B cell (primary cell): ENCODE results near the gene MICAL3. TPM values are rescaled to one million over a fixed set of nuclear protein-coding genes. Genes with fewer than 3 reads are reported as not detected.

Experiments used
- ATAC-seq: fragments of 200-7000 bp; cut with Tn5 transposase; one replicate; pipeline ENCODE4 v1.10.0; 2021; ENCODE audit warnings: low read depth, mild to moderate bottlenecking, moderate number of reproducible peaks, moderate library complexity
- CTCF ChIA-PET: fragments of 350-600 bp; sonication (Branson Sonifier 250); formaldehyde crosslinking; loops from one replicate; lab custom pipeline; 2021; ENCODE audit warnings: antibody characterized with exemption, inconsistent platforms; lab: Charles Lee
- POLR2A ChIA-PET: fragments of 350-600 bp; sonication (Branson Sonifier 250); formaldehyde crosslinking; loops from one replicate; lab custom pipeline; 2021; ENCODE audit warnings: antibody characterized with exemption; lab: Charles Lee
- DNase-seq: peaks from one replicate; pipeline ENCODE4 v3.0.0; 2013
- H2AFZ ChIP-seq: 2 replicates; pipeline ENCODE4 v1.6.1; 2012; ENCODE audit warnings: mild to moderate bottlenecking, low read depth, low read length; ENCODE audit not compliant: insufficient read depth, poor library complexity, severe bottlenecking
- H3K27ac ChIP-seq, 2 donors: 1 replicate in 1 of 2; 2 replicates in 1 of 2; pipeline ENCODE4 v1.5.1; 2012 to 2013; ENCODE audit warnings: low read length in 2 of 2, mild to moderate bottlenecking in 2 of 2, moderate library complexity in 1 of 2
- H3K27me3 ChIP-seq, 4 experiments: fragments of 200-600 bp in 1 of 4; sonication (generic) in 1 of 4; replicated peaks in 1 of 4; 1 replicate in 2 of 4; 2 replicates in 2 of 4; pipeline versions ENCODE4 v1.6.1 to v1.7.0; 2013 to 2016; ENCODE audit warnings: low read length in 3 of 4, mild to moderate bottlenecking in 2 of 4, mixed read lengths in 1 of 4, moderate library complexity in 1 of 4; ENCODE audit not compliant: insufficient read depth in 4 of 4, control insufficient read depth in 3 of 4; ENCODE audit errors: control extremely low read depth in 1 of 4
- H3K36me3 ChIP-seq, 2 experiments: replicated peaks in 1 of 2; 1 replicate in 1 of 2; 2 replicates in 1 of 2; pipeline versions ENCODE4 v1.6.1 to v1.7.1; 2013; ENCODE audit warnings: low read length in 1 of 2; ENCODE audit not compliant: insufficient read depth in 2 of 2, control insufficient read depth in 1 of 2; ENCODE audit errors: control extremely low read depth in 1 of 2, extremely low read depth in 1 of 2
- H3K4me1 ChIP-seq, 2 donors: fragments of 200-600 bp in 1 of 2; sonication (generic) in 1 of 2; 1 replicate in 1 of 2; 2 replicates in 1 of 2; pipeline versions ENCODE4 v1.5.1 to v1.6.1; 2013 to 2017; ENCODE audit warnings: low read length in 2 of 2; ENCODE audit not compliant: control insufficient read depth in 2 of 2, insufficient read depth in 2 of 2
- H3K4me2 ChIP-seq: replicated peaks from 2 replicates; pipeline ENCODE3; 2012; ENCODE audit warnings: mild to moderate bottlenecking, low read depth, low read length; ENCODE audit not compliant: poor library complexity, severe bottlenecking
- H3K4me3 ChIP-seq, 5 experiments: fragments of 200-600 bp in 1 of 5; sonication (generic) in 1 of 5; 1 replicate in 3 of 5; 2 replicates in 2 of 5; pipeline versions ENCODE4 v1.5.1 to v1.7.0; 2011 to 2016; ENCODE audit warnings: low read length in 4 of 5, mild to moderate bottlenecking in 4 of 5, low read depth in 2 of 5, control low read depth in 1 of 5, moderate library complexity in 1 of 5; ENCODE audit not compliant: insufficient read depth in 1 of 5; ENCODE audit errors: control extremely low read depth in 1 of 5, extremely low read depth in 1 of 5
- H3K79me2 ChIP-seq: fragments of 200-600 bp; sonication (generic); one replicate; pipeline ENCODE4 v1.6.0; 2016; ENCODE audit warnings: low read length; ENCODE audit not compliant: control insufficient read depth, insufficient read depth
- H3K9ac ChIP-seq: fragments of 200-600 bp; sonication (generic); 2 replicates; pipeline ENCODE4 v1.6.1; 2017; ENCODE audit warnings: mild to moderate bottlenecking, low read length, moderate library complexity
- H3K9me3 ChIP-seq, 3 donors: one replicate each; pipeline versions ENCODE4 v1.6.1 to v1.7.1; 2013; ENCODE audit warnings: low read length in 2 of 3; ENCODE audit not compliant: control insufficient read depth in 2 of 3, insufficient read depth in 1 of 3; ENCODE audit errors: control extremely low read depth in 1 of 3
- H4K20me1 ChIP-seq: 2 replicates; pipeline ENCODE4 v1.6.0; 2012; ENCODE audit warnings: mild to moderate bottlenecking, low read length; ENCODE audit not compliant: insufficient read depth, control insufficient read depth, poor library complexity, severe bottlenecking
- H3K27ac Mint-ChIP-seq: one replicate; pipeline ENCODE4 v1.8.0; 2021; ENCODE audit warnings: mixed read lengths
- H3K27me3 Mint-ChIP-seq: one replicate; pipeline ENCODE4 v1.8.0; 2021; ENCODE audit warnings: mixed read lengths
- H3K4me1 Mint-ChIP-seq: one replicate; pipeline ENCODE4 v1.8.0; 2021; ENCODE audit warnings: mixed read lengths
- H3K4me3 Mint-ChIP-seq: one replicate; pipeline ENCODE4 v1.8.0; 2021; ENCODE audit warnings: mixed read lengths
- H3K9me3 Mint-ChIP-seq: one replicate; pipeline ENCODE4 v1.8.0; 2022; ENCODE audit warnings: mixed read lengths; ENCODE audit not compliant: insufficient read depth
- CTCF ChIP-seq: fragments of 200-600 bp; IDR thresholded peaks from one replicate; pipeline ENCODE4 v1.8.0; 2022; ENCODE audit warnings: antibody characterized with exemption, mild to moderate bottlenecking
- EZH2 ChIP-seq: IDR thresholded peaks from 2 replicates; pipeline ENCODE4 v1.6.1; 2012; ENCODE audit warnings: borderline replicate concordance, low read depth, mild to moderate bottlenecking, moderate library complexity, low read length; ENCODE audit not compliant: insufficient read depth, poor library complexity, severe bottlenecking
- WGBS: methylation state at CpG from one replicate; pipeline ENCODE4 v1.1.5; 2013; ENCODE audit warnings: missing lambda C conversion rate; ENCODE audit not compliant: insufficient coverage; 5-methylcytosine and 5-hydroxymethylcytosine counted together
- intact Hi-C: fragments of 100-400 bp; cut with micrococcal nuclease; formaldehyde crosslinking; loops from one replicate; pipeline ENCODE4 v1.10.0; 2022
- polyA plus RNA-seq: library from polyadenylated mRNA; depleted of rRNA; stranded (reverse); fragments of >200 nt; gene quantifications from 2 replicates; pipeline ENCODE4 v1.2.3, GENCODE V29; 2012
- total RNA-seq, 2 donors: library from RNA; stranded (reverse); fragments of 120-200 nt in 1 of 2; gene quantifications; 1 replicate in 1 of 2; 2 replicates in 1 of 2; pipeline versions ENCODE4 v1.2.3 to v1.2.4, GENCODE V29; 2013 to 2022

MICAL3 gene
- total and polyA plus RNA-seq, 2 donors (not counting 1 experiment from before 2014, with no cell fraction given): 50.5 to 253 TPM

GRCh38 chr22:17982572-17983141, 41.7 kb downstream of the MICAL3 start:
- TF ChIP-seq EZH2 (no peak), CTCF (no peak)
- H3K9me3 Mint-ChIP-seq: no peaks in the 10 kb centered on the region
- ATAC-seq (no peak), DNase-seq (no peak)
- H3K27ac Mint-ChIP-seq: peak overlapping the region; percentile 56
- Histone ChIP-seq H3K9me3 (no peaks in the 10 kb centered on the region), H3K4me3 (no peak overlapping the region), H3K36me3 (peaks cover 0 to 4% of the 10 kb centered on the region in 2 experiments), H3K4me1 (peaks cover 57 to 79% of the 10 kb centered on the region in 2 donors), H3K27ac (peak overlapping the region in 1 of 2 donors; percentile 82), H4K20me1 (peaks cover 84% of the 10 kb centered on the region), H3K79me2 (peaks cover 97% of the 10 kb centered on the region), H3K9ac (no peak overlapping the region), H3K4me2 (no peak overlapping the region), H2AFZ (no peak overlapping the region), H3K27me3 (no peaks in the 10 kb centered on the region)
- ChIA-PET CTCF (interaction anchor here (0.6 to 1.8 kb wide), 2 partner anchors 12 to 42 kb away, joined by 3 to 11 read pairs; partner anchors contain the start of gene MICAL3), POLR2A (no interaction called here)
- intact Hi-C loops: loop anchor here (5.0 kb wide), 1 partner anchor 95 kb away; the partner anchor contains the start of gene PEX26
- no peaks in the 10 kb centered on the region for H3K27me3 Mint-ChIP-seq
- no peak overlapping the region for H3K4me3 Mint-ChIP-seq
- WGBS: 91% methylated on average over 6 of the region's 7 CpGs
- H3K4me1 Mint-ChIP-seq: peaks cover 74% of the 10 kb centered on the region

DNA sequence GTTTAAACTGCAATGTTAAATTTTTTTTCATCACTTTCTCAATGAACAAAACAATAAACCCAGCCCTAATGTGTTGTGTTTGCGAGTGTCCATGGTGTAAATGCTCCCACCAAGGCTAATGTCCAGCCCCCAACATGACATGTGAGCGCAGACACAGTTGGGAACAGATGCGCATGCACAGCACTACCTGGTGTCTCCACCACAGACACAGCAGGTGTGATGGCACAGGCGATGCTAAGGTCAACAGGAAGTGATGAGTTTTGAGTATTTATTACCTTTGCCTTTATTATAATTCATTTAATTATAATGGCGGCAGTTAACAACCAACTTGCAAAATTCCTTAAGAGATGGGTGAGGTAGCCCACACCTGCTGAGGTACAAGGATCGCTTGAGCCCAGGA, 42.9 kb downstream of the MICAL3 start:
- H3K9me3 Mint-ChIP-seq: no peaks in the 10 kb centered on the region
- DNase-seq: no peak
- Histone ChIP-seq H3K9me3 (no peaks in the 10 kb centered on the region), H2AFZ (no peak overlapping the region), H3K4me2 (peak overlapping the region; percentile 75), H3K27ac (peak overlapping the region; percentile 8 to 82), H3K27me3 (no peaks in the 10 kb centered on the region), H3K4me1 (peaks cover 53 to 82% of the 10 kb centered on the region in 2 donors), H4K20me1 (peaks cover 84% of the 10 kb centered on the region), H3K79me2 (peaks cover 97% of the 10 kb centered on the region), H3K36me3 (no peaks in the 10 kb centered on the region), H3K9ac (no peak overlapping the region), H3K4me3 (no peak overlapping the region)
- ATAC-seq: no peak
- peak overlapping the region; percentile 60 for H3K4me3 Mint-ChIP-seq
- TF ChIP-seq CTCF (no peak), EZH2 (no peak)
- H3K27me3 Mint-ChIP-seq: no peaks in the 10 kb centered on the region
- H3K27ac Mint-ChIP-seq: peak overlapping the region; percentile 92
- POLR2A ChIA-PET: no interaction called here
- H3K4me1 Mint-ChIP-seq: peaks cover 70% of the 10 kb centered on the region
- CTCF ChIA-PET: no interaction called here
- intact Hi-C loops: loop anchor here (2.0 to 5.0 kb wide), 2 partner anchors 13 to 96 kb away; partner anchors contain the start of gene PEX26
- no CpG with 5 or more reads among the region's 6 CpGs for WGBS
